Muscle layer of colon (tissue), 2 donors: ENCODE data around the gene GRID1.

Experiments
- H3K27ac ChIP-seq: one replicate; pipeline ENCODE4 v1.7.0; 2013; ENCODE audit warnings: low read depth, mild to moderate bottlenecking, low read length, moderate library complexity
- H3K27me3 ChIP-seq, 2 donors: one replicate each; pipeline ENCODE4 v1.7.0; 2013; ENCODE audit warnings: low read length in 2 of 2, mild to moderate bottlenecking in 2 of 2; ENCODE audit not compliant: insufficient read depth in 2 of 2, control insufficient read depth in 1 of 2
- H3K36me3 ChIP-seq: one replicate; pipeline ENCODE4 v1.7.0; 2013; ENCODE audit warnings: mild to moderate bottlenecking, low read length; ENCODE audit not compliant: insufficient read depth
- H3K4me1 ChIP-seq: one replicate; pipeline ENCODE4 v1.7.0; 2013; ENCODE audit warnings: mild to moderate bottlenecking, low read length; ENCODE audit not compliant: insufficient read depth
- H3K4me3 ChIP-seq, 2 donors: one replicate each; pipeline ENCODE4 v1.7.0; 2013; ENCODE audit warnings: low read length in 2 of 2, low read depth in 1 of 2, mild to moderate bottlenecking in 1 of 2, moderate library complexity in 1 of 2
- H3K9ac ChIP-seq: one replicate; pipeline ENCODE4 v1.7.0; 2013; ENCODE audit warnings: low read length
- H3K9me3 ChIP-seq: one replicate; pipeline ENCODE4 v1.7.0; 2013; ENCODE audit warnings: mild to moderate bottlenecking, low read length
- donor health status: abdominal sarcoma.
- donor health status: Adenocarcinoma of cecum.

GRID1 gene

DNA sequence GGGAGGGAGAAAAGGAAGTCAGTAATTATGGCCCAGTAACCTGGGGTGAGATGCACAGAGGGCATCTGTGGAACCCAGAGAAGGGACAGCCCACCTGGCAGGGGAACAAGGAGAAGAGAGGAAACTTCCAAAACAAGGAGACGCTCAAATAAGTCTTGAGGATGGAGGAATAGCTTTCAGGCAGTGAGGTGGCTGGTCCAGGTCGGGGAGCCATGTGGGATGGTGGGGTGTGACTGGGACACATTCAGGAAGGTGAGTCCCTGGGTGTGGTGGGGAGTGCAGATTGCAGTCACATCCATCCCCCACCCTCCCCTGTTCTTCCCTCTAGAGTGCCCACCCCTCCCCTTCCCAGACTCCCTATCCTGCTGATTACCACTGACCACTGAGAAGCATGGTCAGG is 175.4 kb downstream of the GRID1 start:
- Histone ChIP-seq H3K9ac (no peak overlapping the region), H3K27me3 (no peaks in the 10 kb centered on the region), H3K9me3 (no peaks in the 10 kb centered on the region), H3K36me3 (no peaks in the 10 kb centered on the region), H3K27ac (no peak overlapping the region), H3K4me3 (no peak overlapping the region), H3K4me1 (no peaks in the 10 kb centered on the region)

DNA sequence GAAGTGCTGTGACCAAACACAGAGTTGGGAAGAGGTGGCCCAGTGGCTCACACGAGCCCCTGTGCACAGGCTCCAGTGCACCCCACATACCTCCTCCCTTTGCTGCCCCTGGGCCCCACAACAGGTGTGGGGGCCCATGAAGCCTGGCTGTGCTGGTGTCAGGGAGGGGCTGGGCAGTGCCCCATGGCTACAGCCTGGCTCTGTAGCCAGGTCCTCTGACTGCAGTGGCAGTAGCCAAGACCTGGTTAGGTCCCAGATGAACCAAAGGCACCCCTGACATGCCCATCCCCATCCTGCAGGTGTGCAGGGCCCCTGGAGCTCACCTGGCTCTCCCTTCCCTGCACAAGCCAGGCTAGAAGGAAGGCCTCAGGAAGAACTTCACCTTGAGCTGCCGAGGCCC is 176.3 kb downstream of the GRID1 start:
- Histone ChIP-seq H3K27me3 (no peaks in the 10 kb centered on the region), H3K9ac (no peak overlapping the region), H3K9me3 (no peaks in the 10 kb centered on the region), H3K4me1 (no peaks in the 10 kb centered on the region), H3K36me3 (no peaks in the 10 kb centered on the region), H3K4me3 (no peak overlapping the region), H3K27ac (no peak overlapping the region)

DNA sequence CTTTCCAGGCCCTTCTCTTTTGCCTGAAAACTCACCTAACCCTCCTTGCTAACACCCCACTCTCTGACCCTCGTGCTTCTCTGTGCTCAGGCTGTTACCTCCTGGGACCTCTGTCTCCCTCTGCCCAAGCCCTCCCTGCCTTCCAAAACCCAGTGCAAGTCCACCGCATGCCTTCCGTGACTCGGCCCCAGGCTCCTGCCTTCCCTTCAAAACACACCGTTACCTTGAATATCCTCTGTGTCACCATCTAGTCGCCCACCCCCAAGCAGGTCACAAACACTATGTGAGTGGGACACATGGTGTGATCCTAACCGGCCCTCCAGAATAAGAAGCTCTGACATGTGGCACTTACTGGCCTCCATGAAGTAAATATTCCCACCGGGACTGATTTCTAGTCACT is 176.7 kb downstream of the GRID1 start:
- Histone ChIP-seq H3K9ac (no peak overlapping the region), H3K27ac (no peak overlapping the region), H3K27me3 (no peaks in the 10 kb centered on the region), H3K4me3 (no peak overlapping the region), H3K4me1 (no peaks in the 10 kb centered on the region), H3K9me3 (no peaks in the 10 kb centered on the region), H3K36me3 (no peaks in the 10 kb centered on the region)

DNA sequence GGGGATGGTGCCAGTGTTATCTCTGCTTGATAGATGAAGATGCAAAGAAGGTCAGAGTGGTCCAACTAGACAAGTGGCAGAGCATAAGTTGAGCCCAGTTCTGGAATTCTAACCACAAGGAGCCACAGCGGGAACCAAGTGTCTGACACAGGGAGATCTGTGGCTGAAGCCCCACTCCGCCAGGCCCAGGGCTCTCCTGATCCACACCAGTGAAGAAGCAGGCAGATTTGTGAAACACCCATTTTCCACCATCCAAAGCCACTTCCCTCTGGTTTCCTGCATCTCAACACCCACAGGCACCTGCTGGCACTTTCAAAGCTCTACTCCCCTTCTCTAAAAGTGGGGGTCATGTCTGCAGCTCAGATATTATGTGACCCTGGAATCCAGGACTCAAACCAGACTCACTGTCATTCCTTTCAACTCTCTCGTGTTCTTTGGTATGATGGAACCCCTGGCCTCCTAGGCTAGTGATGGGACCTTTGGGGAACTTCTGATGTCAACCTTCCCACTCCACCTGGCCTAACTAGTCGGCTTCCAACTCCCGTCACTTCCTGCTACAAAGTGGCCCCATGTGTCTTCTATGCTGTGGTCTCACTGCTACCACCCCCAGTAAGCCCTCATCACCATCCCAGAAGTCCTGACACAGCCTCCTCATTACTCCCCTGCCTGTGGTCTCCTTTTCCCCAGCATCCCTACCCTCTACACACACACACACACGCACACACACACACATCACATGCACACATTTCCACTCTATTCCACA is 177.6 kb downstream of the GRID1 start:
- Histone ChIP-seq H3K9ac (no peak overlapping the region), H3K27ac (no peak overlapping the region), H3K4me3 (no peak overlapping the region), H3K4me1 (no peaks in the 10 kb centered on the region), H3K9me3 (no peaks in the 10 kb centered on the region), H3K27me3 (no peaks in the 10 kb centered on the region), H3K36me3 (no peaks in the 10 kb centered on the region)

DNA sequence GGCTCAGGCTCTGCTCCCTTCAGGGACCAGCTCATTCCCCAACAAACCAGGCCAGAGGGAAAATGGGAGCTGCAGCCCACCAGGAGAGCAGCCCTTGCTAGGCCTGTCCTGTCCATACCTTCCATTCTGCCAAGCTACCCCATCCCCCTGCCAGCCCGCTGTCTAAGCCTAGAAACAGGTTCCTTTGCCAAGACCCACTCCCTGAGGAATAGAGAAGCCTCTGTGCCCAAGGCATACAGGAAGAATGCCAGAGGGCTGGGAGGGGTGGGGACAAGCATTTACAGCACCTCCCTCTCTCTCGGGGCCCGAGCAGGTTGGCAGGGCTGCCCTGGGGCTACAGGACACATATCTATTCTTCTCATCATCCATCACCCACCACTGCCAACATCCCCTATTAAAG is 178.3 kb downstream of the GRID1 start:
- Histone ChIP-seq H3K4me1 (no peaks in the 10 kb centered on the region), H3K9me3 (no peaks in the 10 kb centered on the region), H3K4me3 (no peak overlapping the region), H3K27me3 (no peaks in the 10 kb centered on the region), H3K27ac (no peak overlapping the region), H3K36me3 (no peaks in the 10 kb centered on the region), H3K9ac (no peak overlapping the region)

DNA sequence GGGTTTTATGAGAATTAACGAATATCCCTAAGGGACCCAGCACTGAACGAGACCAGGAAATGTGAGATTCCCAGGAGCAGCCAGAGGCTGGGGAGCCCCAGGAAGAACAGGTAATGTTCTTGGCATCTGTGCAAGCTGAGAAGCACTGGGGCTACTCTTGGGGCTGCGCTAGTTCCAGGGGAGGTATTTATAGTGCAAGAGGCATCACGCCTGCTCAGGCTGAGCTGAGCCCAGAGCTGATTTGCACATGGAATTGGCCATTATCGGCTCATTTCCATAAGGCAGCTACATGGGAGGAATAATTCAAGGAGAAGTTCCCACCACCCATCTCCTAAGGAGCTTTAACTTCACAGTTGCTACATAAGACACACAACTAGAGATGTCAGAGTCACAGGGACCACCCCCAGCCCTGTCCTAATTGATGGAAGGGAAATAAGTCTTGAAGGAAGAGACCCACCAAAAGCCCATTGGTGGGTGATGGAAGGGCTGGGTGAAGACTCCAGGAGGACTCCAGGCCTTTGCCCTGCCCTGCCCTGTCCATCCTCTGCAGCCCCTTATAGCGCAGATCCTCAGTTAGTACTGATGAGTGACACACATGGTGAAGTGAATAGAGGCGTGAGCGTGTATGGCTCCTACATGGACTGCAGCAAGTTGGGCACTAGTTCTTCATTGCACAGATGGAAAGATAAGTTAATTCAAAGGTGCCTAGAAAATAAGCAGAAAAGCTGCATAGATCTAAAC is 178.9 kb downstream of the GRID1 start:
- H3K27ac ChIP-seq: no peak overlapping the region
- no peak overlapping the region for H3K4me3 ChIP-seq
- no peaks in the 10 kb centered on the region for H3K9me3 ChIP-seq
- H3K36me3 ChIP-seq: no peaks in the 10 kb centered on the region
- no peak overlapping the region for H3K9ac ChIP-seq
- no peaks in the 10 kb centered on the region for H3K4me1 ChIP-seq
- H3K27me3 ChIP-seq: no peaks in the 10 kb centered on the region

DNA sequence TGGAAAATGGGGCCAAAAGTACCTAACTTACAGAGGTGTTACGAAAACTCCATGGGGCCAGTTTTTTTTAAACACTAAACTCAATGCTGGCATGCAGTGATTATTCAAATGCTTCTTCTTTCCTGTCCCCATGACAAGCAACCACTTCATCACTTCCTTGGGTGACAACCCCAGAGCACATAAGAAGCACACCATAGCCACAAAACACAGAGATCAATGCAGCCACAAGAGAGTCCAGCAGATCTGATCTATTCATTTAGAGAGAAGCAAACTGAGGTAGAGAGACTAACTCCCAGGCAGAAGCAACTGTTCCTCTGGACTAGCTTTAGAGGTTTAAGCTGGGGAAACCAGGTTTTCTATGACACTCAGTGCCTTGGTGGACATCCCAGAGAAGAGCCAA is 180.0 kb downstream of the GRID1 start:
- H3K27ac ChIP-seq: no peak overlapping the region
- no peaks in the 10 kb centered on the region for H3K9me3 ChIP-seq
- H3K9ac ChIP-seq: no peak overlapping the region
- H3K4me1 ChIP-seq: no peaks in the 10 kb centered on the region
- no peaks in the 10 kb centered on the region for H3K36me3 ChIP-seq
- no peak overlapping the region for H3K4me3 ChIP-seq
- no peaks in the 10 kb centered on the region for H3K27me3 ChIP-seq

DNA sequence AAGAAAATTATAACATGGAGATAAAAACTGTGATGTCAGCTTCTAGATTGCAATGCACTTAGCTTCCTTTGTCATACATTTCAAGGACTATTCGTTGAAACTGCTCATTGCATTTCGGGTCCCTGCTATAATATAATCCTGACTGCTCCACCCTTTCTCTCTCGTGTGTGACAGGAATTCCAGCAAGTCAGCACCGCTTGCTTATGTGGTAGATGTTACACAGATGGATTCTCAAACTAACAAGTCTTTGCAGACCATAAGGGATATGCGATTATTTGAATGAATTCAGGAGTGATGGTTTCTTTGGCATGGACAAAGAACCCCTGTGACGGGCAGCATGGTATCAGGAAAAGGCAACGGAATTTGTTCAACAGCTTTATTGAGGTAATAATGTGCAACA is 184.0 kb downstream of the GRID1 start:
- H3K27me3 ChIP-seq: no peaks in the 10 kb centered on the region
- no peak overlapping the region for H3K4me3 ChIP-seq
- no peaks in the 10 kb centered on the region for H3K4me1 ChIP-seq
- H3K36me3 ChIP-seq: no peaks in the 10 kb centered on the region
- no peak overlapping the region for H3K9ac ChIP-seq
- no peak overlapping the region for H3K27ac ChIP-seq
- H3K9me3 ChIP-seq: no peaks in the 10 kb centered on the region

DNA sequence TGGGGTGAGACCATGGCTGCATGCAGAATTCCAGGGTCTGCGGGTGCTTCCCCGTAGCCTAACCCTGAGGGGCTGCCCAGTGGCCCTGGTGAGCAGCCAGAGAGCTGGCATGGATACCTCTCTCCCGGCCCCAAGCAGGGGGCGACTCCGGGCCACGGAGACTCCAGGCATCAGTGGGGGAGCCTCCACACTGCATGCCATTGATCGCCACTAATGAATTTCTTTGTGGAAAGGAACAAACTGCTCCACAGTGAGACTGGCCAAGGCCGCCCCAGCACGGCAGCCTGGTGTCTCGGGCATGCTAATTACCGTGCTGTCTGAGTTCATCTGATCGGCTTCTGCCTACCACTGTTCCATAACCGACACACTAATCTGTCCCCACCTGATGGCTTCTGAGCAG is 184.4 kb downstream of the GRID1 start:
- Histone ChIP-seq H3K4me1 (no peaks in the 10 kb centered on the region), H3K27me3 (no peaks in the 10 kb centered on the region), H3K36me3 (no peaks in the 10 kb centered on the region), H3K4me3 (no peak overlapping the region), H3K9me3 (no peaks in the 10 kb centered on the region), H3K9ac (no peak overlapping the region), H3K27ac (no peak overlapping the region)

DNA sequence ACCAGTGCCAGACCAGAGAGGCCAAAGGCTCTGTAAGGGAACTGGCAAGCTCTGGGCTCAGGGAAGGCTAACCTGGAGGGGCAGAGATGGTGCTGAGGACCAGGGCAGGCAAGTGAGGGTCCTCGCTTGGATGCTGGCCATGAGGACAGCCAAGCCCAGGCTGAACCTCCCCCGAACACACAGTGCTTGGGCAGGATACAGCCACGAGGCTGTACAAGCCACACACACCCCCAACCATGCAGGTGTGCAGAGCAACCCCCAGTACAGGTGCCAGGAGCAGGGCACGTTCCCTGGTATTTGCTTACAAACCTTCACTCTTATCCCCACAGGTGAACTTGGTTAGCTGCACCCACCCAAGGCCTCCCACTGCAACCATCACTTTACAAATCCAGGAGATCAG is 185.7 kb downstream of the GRID1 start:
- Histone ChIP-seq H3K9ac (no peak overlapping the region), H3K4me1 (no peaks in the 10 kb centered on the region), H3K27ac (no peak overlapping the region), H3K4me3 (no peak overlapping the region), H3K36me3 (no peaks in the 10 kb centered on the region), H3K27me3 (no peaks in the 10 kb centered on the region), H3K9me3 (no peaks in the 10 kb centered on the region)

DNA sequence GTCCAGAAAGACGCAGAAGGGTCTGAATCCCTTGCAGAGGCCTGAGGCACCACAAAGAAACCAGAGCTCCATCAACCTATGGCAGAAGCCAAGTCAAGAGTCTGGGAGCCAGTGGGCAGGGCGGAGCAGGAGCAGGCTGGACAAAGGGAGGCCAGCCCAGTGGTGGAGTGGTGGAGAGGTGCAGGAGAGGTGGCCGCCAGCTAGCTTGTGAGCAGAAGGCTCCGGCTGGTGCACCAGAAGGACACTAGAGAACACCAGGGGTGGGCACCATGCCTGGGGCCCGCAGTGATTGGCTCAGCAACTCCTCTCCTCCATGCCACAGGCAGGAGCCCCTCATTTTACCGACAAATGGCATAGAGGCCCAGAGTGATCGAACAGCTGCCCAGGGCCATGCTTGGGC is 186.6 kb downstream of the GRID1 start:
- no peak overlapping the region for H3K27ac ChIP-seq
- H3K4me1 ChIP-seq: no peaks in the 10 kb centered on the region
- no peaks in the 10 kb centered on the region for H3K27me3 ChIP-seq
- no peak overlapping the region for H3K4me3 ChIP-seq
- no peak overlapping the region for H3K9ac ChIP-seq
- no peaks in the 10 kb centered on the region for H3K9me3 ChIP-seq
- H3K36me3 ChIP-seq: no peaks in the 10 kb centered on the region

DNA sequence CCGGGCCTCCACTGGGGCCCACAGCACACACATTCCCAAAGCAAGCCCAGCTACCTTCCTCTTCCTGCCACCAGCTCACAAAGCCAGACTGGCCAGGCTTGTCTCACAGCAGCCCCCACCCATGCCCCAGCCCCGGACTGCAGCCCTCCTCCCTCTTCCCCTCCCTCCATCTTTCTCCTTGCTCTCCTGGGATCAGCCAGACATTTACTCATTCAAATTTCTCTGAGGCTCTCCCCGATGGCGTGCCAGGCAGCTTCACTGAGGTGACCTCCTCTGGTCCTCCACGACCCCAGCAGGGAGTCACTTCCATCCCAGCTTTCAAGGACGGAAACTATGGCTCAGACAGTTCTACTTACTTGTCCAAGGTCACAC is 187.5 kb downstream of the GRID1 start:
- Histone ChIP-seq H3K27me3 (no peaks in the 10 kb centered on the region), H3K27ac (no peak overlapping the region), H3K36me3 (no peaks in the 10 kb centered on the region), H3K9me3 (no peaks in the 10 kb centered on the region), H3K4me1 (no peaks in the 10 kb centered on the region), H3K4me3 (no peak overlapping the region), H3K9ac (no peak overlapping the region)
